ENCODE data around the gene RAB4A.

Gene RAB4A

GRCh38 chr1:229244091-229244490, 26.8 kb upstream of the RAB4A start:
- DNase-seq (ENCODE audit: low read depth, low spot score), result no peak

GRCh38 chr1:229247871-229248270, 23.0 kb upstream of the RAB4A start:
- no peak for DNase-seq (ENCODE audit: low read depth, low spot score)

- DNase-seq (ENCODE audit: low read depth, low spot score), result no peak
Measured at GRCh38 chr1:229248821-229249817, 21.8 kb upstream of the RAB4A start.

GRCh38 chr1:229249854-229250644, 20.9 kb upstream of the RAB4A start:
- DNase-seq (ENCODE audit: low read depth, low spot score), result no peak

- no peak for DNase-seq (ENCODE audit: low read depth, low spot score)
Measured at GRCh38 chr1:229251185-229251584, 19.7 kb upstream of the RAB4A start.

- DNase-seq (ENCODE audit: low read depth, low spot score), result no peak
Measured at GRCh38 chr1:229252228-229252984, 18.5 kb upstream of the RAB4A start.

- no peak for DNase-seq (ENCODE audit: low read depth, low spot score)
Measured at GRCh38 chr1:229253151-229253974, 17.5 kb upstream of the RAB4A start.

GRCh38 chr1:229254910-229255541, 15.9 kb upstream of the RAB4A start:
- no peak for DNase-seq (ENCODE audit: low read depth, low spot score)

- peak; percentile 36 for DNase-seq (ENCODE audit: low read depth, low spot score)
Measured at GRCh38 chr1:229258031-229258756, 12.7 kb upstream of the RAB4A start.

- DNase-seq (ENCODE audit: low read depth, low spot score), result no peak
Measured at GRCh38 chr1:229258757-229259060, 12.2 kb upstream of the RAB4A start.

GRCh38 chr1:229260297-229260696, 10.6 kb upstream of the RAB4A start:
- no peak for DNase-seq (ENCODE audit: low read depth, low spot score)

GRCh38 chr1:229262239-229262638, 8.7 kb upstream of the RAB4A start:
- no peak for DNase-seq (ENCODE audit: low read depth, low spot score)

- DNase-seq (ENCODE audit: low read depth, low spot score), result no peak
Measured at GRCh38 chr1:229263254-229263653, 7.7 kb upstream of the RAB4A start.

GRCh38 chr1:229264068-229264467, 6.8 kb upstream of the RAB4A start:
- DNase-seq (ENCODE audit: low read depth, low spot score), result no peak

- DNase-seq (ENCODE audit: low read depth, low spot score), result no peak
Measured at GRCh38 chr1:229264487-229264886, 6.4 kb upstream of the RAB4A start.

- no peak for DNase-seq (ENCODE audit: low read depth, low spot score)
Measured at GRCh38 chr1:229266274-229266673, 4.6 kb upstream of the RAB4A start.

GRCh38 chr1:229266832-229267500, 3.9 kb upstream of the RAB4A start:
- no peak for DNase-seq (ENCODE audit: low read depth, low spot score)

- DNase-seq (ENCODE audit: low read depth, low spot score), result no peak
Measured at GRCh38 chr1:229268505-229268904, 2.4 kb upstream of the RAB4A start.

- DNase-seq (ENCODE audit: low read depth, low spot score), result no peak
Measured at GRCh38 chr1:229271448-229272159, 693 bp downstream of the RAB4A start.
